Measurements from ENCODE around the gene C14orf132. TPM values are rescaled to one million over a fixed set of nuclear protein-coding genes. Genes with fewer than 3 reads are reported as not detected.

The C14orf132 gene
- total RNA-seq, 2 experiments from 2014 or later: 1.6 to 2.3 TPM

GRCh38 chr14:96082420-96083300 is 43.5 kb downstream of the C14orf132 start:
- Mint-ChIP-seq H3K27ac (no peak overlapping the region), H3K36me3 (ENCODE audit: low read depth) (no peaks in the 10 kb centered on the region), H3K4me1 (ENCODE audit: low read depth) (no peaks in the 10 kb centered on the region), H3K4me3 (no peak overlapping the region), H3K9me3 (no peaks in the 10 kb centered on the region), H3K27me3 (peaks cover 11% of the 10 kb centered on the region)
- no peak for ATAC-seq
- no peak for TF ChIP-seq CTCF (IDR thresholded peaks at IDR 0.05)
- no peak for DNase-seq
- CTCF ChIA-PET: interaction anchor here (1.2 kb wide), 1 partner anchor 89 kb away, joined by 3 read pairs; no protein-coding TSS in a partner anchor
- POLR2A ChIA-PET: no interaction called here
- intact Hi-C loops (cut with micrococcal nuclease): no loop called here

GRCh38 chr14:96083667-96084320 is 44.6 kb downstream of the C14orf132 start:
- intact Hi-C loops (cut with micrococcal nuclease): no loop called here
- DNase-seq (no peak), ATAC-seq (no peak)
- no peak overlapping the region for H3K27ac Mint-ChIP-seq
- H3K27me3 Mint-ChIP-seq: peaks cover 11% of the 10 kb centered on the region
- H3K36me3 Mint-ChIP-seq (ENCODE audit: low read depth): no peaks in the 10 kb centered on the region
- CTCF ChIA-PET: no interaction called here
- no peak for TF ChIP-seq CTCF (IDR thresholded peaks at IDR 0.05)
- no peak overlapping the region for H3K4me3 Mint-ChIP-seq
- POLR2A ChIA-PET: no interaction called here
- no peaks in the 10 kb centered on the region for H3K9me3 Mint-ChIP-seq
- H3K4me1 Mint-ChIP-seq (ENCODE audit: low read depth): no peaks in the 10 kb centered on the region

- peaks cover 7% of the 10 kb centered on the region for H3K27me3 Mint-ChIP-seq
- no peak for ATAC-seq
- H3K36me3 Mint-ChIP-seq (ENCODE audit: low read depth): no peaks in the 10 kb centered on the region
- H3K4me3 Mint-ChIP-seq: no peak overlapping the region
- no peak for DNase-seq
- H3K9me3 Mint-ChIP-seq: no peaks in the 10 kb centered on the region
- no peaks in the 10 kb centered on the region for H3K4me1 Mint-ChIP-seq (ENCODE audit: low read depth)
- TF ChIP-seq CTCF (IDR thresholded peaks at IDR 0.05): no peak
- no peak overlapping the region for H3K27ac Mint-ChIP-seq
- ChIA-PET CTCF (no interaction called here), POLR2A (no interaction called here)
- intact Hi-C loops (cut with micrococcal nuclease): no loop called here
These were observed 45.6 kb downstream of the C14orf132 start for GRCh38 chr14:96084796-96085195.

GRCh38 chr14:96085369-96085768 is 46.2 kb downstream of the C14orf132 start:
- Mint-ChIP-seq H3K27me3 (peaks cover 7% of the 10 kb centered on the region), H3K27ac (no peak overlapping the region), H3K36me3 (ENCODE audit: low read depth) (no peaks in the 10 kb centered on the region), H3K4me3 (no peak overlapping the region), H3K4me1 (ENCODE audit: low read depth) (no peaks in the 10 kb centered on the region), H3K9me3 (no peaks in the 10 kb centered on the region)
- ATAC-seq: no peak
- ChIA-PET CTCF (no interaction called here), POLR2A (no interaction called here)
- intact Hi-C loops (cut with micrococcal nuclease): no loop called here
- TF ChIP-seq CTCF (IDR thresholded peaks at IDR 0.05): no peak
- DNase-seq: peak; percentile 9

- CTCF ChIA-PET: no interaction called here
These were observed 46.9 kb downstream of the C14orf132 start for GRCh38 chr14:96086032-96086431.

More at GRCh38 chr14:96086032-96086431, 46.9 kb downstream of the C14orf132 start:
- TF ChIP-seq CTCF (IDR thresholded peaks at IDR 0.05): no peak
- no peak for DNase-seq
- Mint-ChIP-seq H3K36me3 (ENCODE audit: low read depth) (no peaks in the 10 kb centered on the region), H3K4me3 (no peak overlapping the region), H3K27me3 (peaks cover 7% of the 10 kb centered on the region), H3K27ac (no peak overlapping the region), H3K4me1 (ENCODE audit: low read depth) (no peaks in the 10 kb centered on the region), H3K9me3 (no peaks in the 10 kb centered on the region)
- intact Hi-C loops (cut with micrococcal nuclease): no loop called here
- ATAC-seq: no peak
- POLR2A ChIA-PET: no interaction called here
